Adipocyte (in vitro differentiated cells): ENCODE data around the gene ELP5.
A peak's percentile ranks its signal among the peaks of the same experiment; 100 is the strongest.

ENCODE experiments used
- DNase-seq: peaks from one replicate; pipeline ENCODE4 v3.0.0-alpha.2; 2015; ENCODE audit warnings: low read depth
- H3K27me3 ChIP-seq: replicated peaks from 2 replicates; pipeline ENCODE4 v1.7.0; 2013; ENCODE audit warnings: mild to moderate bottlenecking, low read length, moderate library complexity; ENCODE audit not compliant: control insufficient read depth, insufficient read depth
- H3K36me3 ChIP-seq: 2 replicates; pipeline ENCODE4 v1.7.0; 2013; ENCODE audit warnings: low read length, mild to moderate bottlenecking, moderate library complexity; ENCODE audit not compliant: control insufficient read depth, insufficient read depth, severe bottlenecking
- H3K4me1 ChIP-seq: 2 replicates; pipeline ENCODE4 v1.7.0; 2013; ENCODE audit warnings: mild to moderate bottlenecking, low read length, moderate library complexity; ENCODE audit not compliant: control insufficient read depth, insufficient read depth
- H3K4me3 ChIP-seq: 2 replicates; pipeline ENCODE4 v1.7.0; 2013; ENCODE audit warnings: mild to moderate bottlenecking, low read length, moderate library complexity
- H3K9ac ChIP-seq: 2 replicates; pipeline ENCODE4 v1.7.0; 2013; ENCODE audit warnings: mild to moderate bottlenecking, low read length, moderate library complexity
- H3K9me3 ChIP-seq: 2 replicates; pipeline ENCODE4 v1.7.0; 2013; ENCODE audit warnings: mild to moderate bottlenecking, low read length, moderate library complexity; ENCODE audit not compliant: control insufficient read depth

The ELP5 gene

GRCh38 chr17:7282752-7283321 lies 30.8 kb downstream of the ELP5 start:
- no peak for DNase-seq
- peaks cover 18% of the 10 kb centered on the region for H3K4me1 ChIP-seq
- no peaks in the 10 kb centered on the region for H3K9me3 ChIP-seq
- peaks cover 24% of the 10 kb centered on the region for H3K27me3 ChIP-seq
- H3K9ac ChIP-seq = peak overlapping the region; percentile 81
- H3K4me3 ChIP-seq = peak overlapping the region; percentile 79
- peaks cover 32% of the 10 kb centered on the region for H3K36me3 ChIP-seq

- DNase-seq = no peak
- H3K27me3 ChIP-seq = peaks cover 31% of the 10 kb centered on the region
- peaks cover 34% of the 10 kb centered on the region for H3K36me3 ChIP-seq
- no peaks in the 10 kb centered on the region for H3K9me3 ChIP-seq
- peaks cover 18% of the 10 kb centered on the region for H3K4me1 ChIP-seq
- peak overlapping the region; percentile 79 for H3K4me3 ChIP-seq
- H3K9ac ChIP-seq = no peak overlapping the region
Measured at GRCh38 chr17:7283471-7284216, 31.6 kb downstream of the ELP5 start.

GRCh38 chr17:7284911-7285310 lies 32.9 kb downstream of the ELP5 start:
- H3K4me1 ChIP-seq = peaks cover 18% of the 10 kb centered on the region
- DNase-seq = no peak
- H3K9me3 ChIP-seq = no peaks in the 10 kb centered on the region
- no peak overlapping the region for H3K9ac ChIP-seq
- no peak overlapping the region for H3K4me3 ChIP-seq
- peaks cover 34% of the 10 kb centered on the region for H3K36me3 ChIP-seq
- peaks cover 31% of the 10 kb centered on the region for H3K27me3 ChIP-seq

GRCh38 chr17:7285679-7286078 lies 33.7 kb downstream of the ELP5 start:
- Histone ChIP-seq H3K27me3 (peaks cover 33% of the 10 kb centered on the region), H3K9me3 (no peaks in the 10 kb centered on the region), H3K4me3 (no peak overlapping the region), H3K9ac (no peak overlapping the region), H3K36me3 (peaks cover 34% of the 10 kb centered on the region), H3K4me1 (peaks cover 15% of the 10 kb centered on the region)
- DNase-seq = no peak

GRCh38 chr17:7289256-7290032 lies 37.4 kb downstream of the ELP5 start:
- H3K27me3 ChIP-seq = peaks cover 38% of the 10 kb centered on the region

GRCh38 chr17:7290166-7290565 lies 38.2 kb downstream of the ELP5 start:
- Histone ChIP-seq H3K9me3 (no peaks in the 10 kb centered on the region), H3K4me3 (no peak overlapping the region), H3K4me1 (peaks cover 24% of the 10 kb centered on the region), H3K9ac (no peak overlapping the region), H3K27me3 (peaks cover 33% of the 10 kb centered on the region), H3K36me3 (peaks cover 19% of the 10 kb centered on the region)
- DNase-seq = no peak

More at GRCh38 chr17:7289256-7290032, 37.4 kb downstream of the ELP5 start:
- peaks cover 26% of the 10 kb centered on the region for H3K36me3 ChIP-seq
- H3K9ac ChIP-seq = no peak overlapping the region
- DNase-seq = no peak
- H3K9me3 ChIP-seq = no peaks in the 10 kb centered on the region
- no peak overlapping the region for H3K4me3 ChIP-seq
- peaks cover 24% of the 10 kb centered on the region for H3K4me1 ChIP-seq

- Histone ChIP-seq H3K27me3 (peaks cover 33% of the 10 kb centered on the region), H3K36me3 (peaks cover 16% of the 10 kb centered on the region), H3K9me3 (no peaks in the 10 kb centered on the region), H3K4me3 (no peak overlapping the region), H3K9ac (no peak overlapping the region), H3K4me1 (peaks cover 24% of the 10 kb centered on the region)
- DNase-seq = no peak
Measured at GRCh38 chr17:7290685-7291084, 38.7 kb downstream of the ELP5 start.

- DNase-seq = no peak
- H3K9me3 ChIP-seq = no peaks in the 10 kb centered on the region
- H3K9ac ChIP-seq = peak overlapping the region; percentile 42
- H3K36me3 ChIP-seq = peaks cover 8% of the 10 kb centered on the region
- H3K27me3 ChIP-seq = peaks cover 29% of the 10 kb centered on the region
- H3K4me1 ChIP-seq = peaks cover 33% of the 10 kb centered on the region
- H3K4me3 ChIP-seq = no peak overlapping the region
Measured at GRCh38 chr17:7292194-7292593, 40.2 kb downstream of the ELP5 start.

GRCh38 chr17:7292729-7293128 lies 40.7 kb downstream of the ELP5 start:
- no peak overlapping the region for H3K4me3 ChIP-seq
- H3K36me3 ChIP-seq = peaks cover 3% of the 10 kb centered on the region
- peaks cover 28% of the 10 kb centered on the region for H3K27me3 ChIP-seq
- no peaks in the 10 kb centered on the region for H3K9me3 ChIP-seq
- H3K9ac ChIP-seq = peak overlapping the region; percentile 42
- H3K4me1 ChIP-seq = peaks cover 33% of the 10 kb centered on the region
- DNase-seq = no peak

GRCh38 chr17:7293159-7293558 lies 41.1 kb downstream of the ELP5 start:
- no peak for DNase-seq
- Histone ChIP-seq H3K9me3 (no peaks in the 10 kb centered on the region), H3K36me3 (no peaks in the 10 kb centered on the region), H3K9ac (no peak overlapping the region), H3K27me3 (peaks cover 25% of the 10 kb centered on the region), H3K4me3 (no peak overlapping the region), H3K4me1 (peaks cover 33% of the 10 kb centered on the region)
